Esophagus squamous epithelium (tissue), 5 donors: ENCODE data around the gene GABRG3. TPM values are rescaled to one million over a fixed set of nuclear protein-coding genes. Genes with fewer than 3 reads are reported as not detected.

Source experiments
- DNase-seq: peaks from one replicate; lab custom pipeline; 2025; lab: John Stamatoyannopoulos, UW
- H3K27ac ChIP-seq, 4 donors: fragments of 200-600 bp; sonication (generic); one replicate each; pipeline ENCODE4 v1.5.1; 2016 to 2019; ENCODE audit warnings: mild to moderate bottlenecking in 1 of 4
- H3K27me3 ChIP-seq, 4 donors: fragments of 200-600 bp; sonication (generic); 1 replicate in 3 of 4; 2 replicates in 1 of 4; pipeline versions ENCODE4 v1.5.1 to v1.6.0; 2017 to 2021; ENCODE audit warnings: antibody characterized with exemption in 1 of 4
- H3K36me3 ChIP-seq, 3 donors: fragments of 200-600 bp; sonication (generic); one replicate each; pipeline ENCODE4 v1.5.1; 2016 to 2019
- H3K4me1 ChIP-seq, 3 donors: fragments of 200-600 bp; sonication (generic); one replicate each; pipeline ENCODE4 v1.5.1; 2017 to 2019
- H3K4me3 ChIP-seq, 4 donors: fragments of 200-600 bp; sonication (generic); 1 replicate in 3 of 4; 2 replicates in 1 of 4; pipeline ENCODE4 v1.5.1; 2016 to 2019; ENCODE audit warnings: mild to moderate bottlenecking in 2 of 4, moderate library complexity in 1 of 4
- H3K9me3 ChIP-seq, 3 donors: fragments of 200-600 bp; sonication (generic); one replicate each; pipeline ENCODE4 v1.5.1; 2016 to 2019
- POLR2A ChIP-seq, 4 donors: fragments of 450-650 bp; IDR thresholded peaks; one replicate each; pipeline ENCODE4 v1.6.1; 2017; ENCODE audit warnings: antibody characterized with exemption in 4 of 4, mild to moderate bottlenecking in 4 of 4, moderate library complexity in 3 of 4
- WGBS, 2 donors: methylation state at CpG; one replicate each; pipeline ENCODE4 v1.1.5; 2018; 5-methylcytosine and 5-hydroxymethylcytosine counted together
- intact Hi-C: fragments of 100-400 bp; cut with DNase I; formaldehyde crosslinking; loops from one replicate; pipeline ENCODE4 v1.15.0; 2022
- total RNA-seq, 4 donors: library from RNA; depleted of rRNA; stranded (reverse); fragments of >200 nt; gene quantifications; one replicate each; pipeline ENCODE4 v1.1.0, GENCODE V29; 2016
- TF ChIP-seq, protein P1 (sequence below), 6 experiments: fragments of 450-650 bp in 4 of 6; fragments of 200-600 bp in 2 of 6; sonication (generic) in 2 of 6; IDR thresholded peaks; one replicate each; pipeline ENCODE4 v1.5.1; 2016 to 2019; ENCODE audit warnings: antibody characterized with exemption in 6 of 6, mild to moderate bottlenecking in 4 of 6, moderate library complexity in 4 of 6
- donor health status: DM: yes; HTN: yes; CAD: no.

GABRG3 gene
- total RNA-seq, 4 donors from 2014 or later, result 0.04 to 0.08 TPM; not detected in 2

DNA sequence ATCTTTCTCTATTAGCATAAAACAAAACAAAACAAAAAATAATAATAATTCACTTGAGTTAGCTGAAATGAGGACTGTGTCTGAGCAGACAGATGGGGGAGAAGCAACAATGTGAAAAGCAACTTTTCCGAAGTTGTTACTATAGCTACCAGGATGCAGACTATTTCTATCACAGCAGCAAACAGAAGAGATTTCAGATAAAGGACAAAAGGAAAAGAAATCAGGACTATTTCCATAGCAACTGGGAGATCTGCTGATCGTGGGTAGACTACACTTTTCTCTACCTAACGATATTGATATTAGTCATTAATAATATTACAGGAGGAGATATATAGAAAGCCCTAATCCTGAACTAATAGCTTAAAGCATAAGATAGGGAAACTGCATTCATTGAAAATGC lies 321.7 kb downstream of the GABRG3 start:
- Histone ChIP-seq H3K4me1 (no peaks in the 10 kb centered on the region), H3K27ac (no peak overlapping the region), H3K27me3 (no peaks in the 10 kb centered on the region), H3K9me3 (no peaks in the 10 kb centered on the region), H3K4me3 (no peak overlapping the region), H3K36me3 (no peaks in the 10 kb centered on the region)
- DNase-seq, result no peak
- intact Hi-C loops, result no loop called here
- 68 to 73% methylated on average over 3 of the region's 3 CpGs for WGBS, 2 donors
- TF ChIP-seq POLR2A (IDR thresholded peaks at IDR 0.05), result no peak
- TF ChIP-seq, protein P1, sequence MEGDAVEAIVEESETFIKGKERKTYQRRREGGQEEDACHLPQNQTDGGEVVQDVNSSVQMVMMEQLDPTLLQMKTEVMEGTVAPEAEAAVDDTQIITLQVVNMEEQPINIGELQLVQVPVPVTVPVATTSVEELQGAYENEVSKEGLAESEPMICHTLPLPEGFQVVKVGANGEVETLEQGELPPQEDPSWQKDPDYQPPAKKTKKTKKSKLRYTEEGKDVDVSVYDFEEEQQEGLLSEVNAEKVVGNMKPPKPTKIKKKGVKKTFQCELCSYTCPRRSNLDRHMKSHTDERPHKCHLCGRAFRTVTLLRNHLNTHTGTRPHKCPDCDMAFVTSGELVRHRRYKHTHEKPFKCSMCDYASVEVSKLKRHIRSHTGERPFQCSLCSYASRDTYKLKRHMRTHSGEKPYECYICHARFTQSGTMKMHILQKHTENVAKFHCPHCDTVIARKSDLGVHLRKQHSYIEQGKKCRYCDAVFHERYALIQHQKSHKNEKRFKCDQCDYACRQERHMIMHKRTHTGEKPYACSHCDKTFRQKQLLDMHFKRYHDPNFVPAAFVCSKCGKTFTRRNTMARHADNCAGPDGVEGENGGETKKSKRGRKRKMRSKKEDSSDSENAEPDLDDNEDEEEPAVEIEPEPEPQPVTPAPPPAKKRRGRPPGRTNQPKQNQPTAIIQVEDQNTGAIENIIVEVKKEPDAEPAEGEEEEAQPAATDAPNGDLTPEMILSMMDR (IDR thresholded peaks at IDR 0.05), result no peak

DNA sequence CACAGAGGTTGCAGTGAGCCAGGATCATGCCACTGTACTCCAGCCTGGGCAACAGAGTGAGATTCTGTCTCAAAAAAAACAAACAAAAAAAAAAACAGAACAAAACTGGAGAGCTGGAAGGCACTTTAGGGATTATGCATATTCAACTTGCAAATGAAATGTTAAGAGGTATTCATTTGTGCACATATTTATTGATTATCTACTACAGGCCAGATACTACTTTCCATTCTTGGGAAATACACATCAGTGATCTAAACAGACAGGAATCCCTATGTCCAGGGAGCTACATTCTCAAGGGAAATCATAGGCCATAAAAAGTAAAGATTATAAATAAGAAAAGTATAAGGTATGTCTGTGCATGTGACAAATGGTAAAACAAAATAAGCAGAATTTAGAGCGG lies 322.6 kb downstream of the GABRG3 start:
- WGBS, 2 donors, result 85 to 89% methylated on average over 1 of the region's 1 CpG
- H3K27me3 ChIP-seq, result no peaks in the 10 kb centered on the region
- no peaks in the 10 kb centered on the region for H3K9me3 ChIP-seq
- no peaks in the 10 kb centered on the region for H3K36me3 ChIP-seq
- no peak overlapping the region for H3K4me3 ChIP-seq
- TF ChIP-seq, protein P1 (IDR thresholded peaks at IDR 0.05), result no peak
- TF ChIP-seq POLR2A (IDR thresholded peaks at IDR 0.05), result no peak
- DNase-seq, result no peak
- no peak overlapping the region for H3K27ac ChIP-seq
- intact Hi-C loops, result no loop called here
- H3K4me1 ChIP-seq, result no peaks in the 10 kb centered on the region

DNA sequence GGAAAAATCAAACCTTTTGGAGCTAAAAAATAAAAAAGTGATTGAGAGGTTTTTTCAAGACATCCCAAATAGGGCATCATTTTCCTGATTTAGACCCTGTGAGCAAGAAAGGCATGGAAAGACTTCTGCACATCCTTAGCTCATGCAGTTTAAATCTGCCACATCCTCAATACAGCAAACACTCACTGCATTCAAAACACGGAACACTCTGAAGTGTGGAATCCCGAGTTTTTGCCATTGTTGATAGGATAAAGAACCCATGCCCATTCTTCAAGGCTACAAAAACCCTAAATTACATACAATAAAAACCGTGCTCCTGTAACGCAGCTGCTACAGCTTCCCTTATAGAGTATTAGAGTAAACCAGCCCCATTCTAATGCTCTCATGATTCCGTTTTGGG lies 346.8 kb downstream of the GABRG3 start:
- H3K27ac ChIP-seq, result no peak overlapping the region
- H3K9me3 ChIP-seq, result no peaks in the 10 kb centered on the region
- H3K27me3 ChIP-seq, result peaks cover 0 to 28% (median 0%) of the 10 kb centered on the region in 4 donors
- no peak for DNase-seq
- intact Hi-C loops, result no loop called here
- no peak overlapping the region for H3K4me3 ChIP-seq
- TF ChIP-seq POLR2A (IDR thresholded peaks at IDR 0.05), result no peak
- TF ChIP-seq, protein P1 (IDR thresholded peaks at IDR 0.05), result no peak
- H3K36me3 ChIP-seq, result no peaks in the 10 kb centered on the region
- H3K4me1 ChIP-seq, result no peaks in the 10 kb centered on the region
- WGBS, 2 donors, result 81 to 84% methylated on average over 5 of the region's 5 CpGs

DNA sequence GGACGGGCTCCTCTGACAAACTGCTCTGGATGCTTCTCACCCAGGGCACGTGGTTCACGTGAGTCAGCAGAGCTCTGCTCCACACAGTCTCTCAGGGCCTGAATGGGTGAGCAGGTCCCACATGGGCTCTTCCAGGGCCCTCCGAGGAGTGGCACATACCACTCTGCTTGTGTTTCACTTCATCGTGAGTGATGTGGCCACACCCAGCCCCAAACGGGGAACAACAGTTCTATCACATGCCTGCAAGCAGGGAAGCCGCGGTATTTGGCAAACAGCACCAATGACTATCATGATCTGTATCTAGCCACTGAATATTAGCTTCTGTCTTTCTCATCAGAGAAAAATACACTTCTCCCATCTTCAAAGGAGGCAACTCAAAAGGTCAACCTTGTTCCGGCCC lies 352.8 kb downstream of the GABRG3 start:
- Histone ChIP-seq H3K27me3 (peaks cover 0 to 72% (median 0%) of the 10 kb centered on the region in 4 donors), H3K27ac (no peak overlapping the region), H3K4me1 (peaks cover 0 to 18% (median 3%) of the 10 kb centered on the region in 3 donors), H3K36me3 (no peaks in the 10 kb centered on the region), H3K9me3 (no peaks in the 10 kb centered on the region), H3K4me3 (no peak overlapping the region)
- WGBS, 2 donors, result 36 to 39% methylated on average over 9 of the region's 9 CpGs
- intact Hi-C loops, result no loop called here
- TF ChIP-seq, protein P1 (IDR thresholded peaks at IDR 0.05), result no peak
- no peak for TF ChIP-seq POLR2A (IDR thresholded peaks at IDR 0.05)
- no peak for DNase-seq

DNA sequence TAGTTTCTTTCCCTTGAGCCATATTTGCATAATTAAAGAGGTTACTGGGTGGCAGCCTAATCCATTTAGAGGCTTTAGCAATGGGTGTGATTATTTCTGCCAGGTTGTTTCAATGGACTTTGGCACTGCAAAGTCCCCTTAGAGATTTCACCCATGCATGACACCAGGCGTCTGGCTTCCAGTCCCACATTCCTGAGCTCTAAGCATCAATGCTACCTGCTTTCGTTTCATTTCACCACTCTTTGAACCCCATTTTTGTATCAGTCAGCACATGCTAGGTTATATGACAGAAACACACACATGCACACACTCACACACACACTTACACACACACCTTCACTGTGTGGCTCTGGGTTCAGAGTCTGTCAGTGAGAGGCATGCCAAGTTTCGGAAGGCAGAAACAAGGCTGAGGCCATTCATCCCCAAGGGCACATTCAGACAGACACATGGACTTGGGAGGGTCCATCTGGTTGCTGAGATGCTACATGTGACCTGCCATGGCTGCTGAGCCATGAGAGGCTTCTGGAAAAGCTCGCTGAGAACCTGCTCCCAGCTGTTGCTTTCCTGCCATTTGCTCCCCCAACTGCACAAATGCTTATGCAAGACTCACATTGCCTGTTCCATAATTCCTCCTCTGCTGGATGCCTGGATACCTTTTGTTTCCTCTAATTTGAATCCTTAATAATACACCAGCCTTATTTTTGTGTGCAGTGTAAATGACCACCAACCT lies 354.1 kb downstream of the GABRG3 start:
- Histone ChIP-seq H3K27me3 (peaks cover 0 to 75% (median 0%) of the 10 kb centered on the region in 4 donors), H3K36me3 (no peaks in the 10 kb centered on the region), H3K4me1 (peaks cover 0 to 18% (median 3%) of the 10 kb centered on the region in 3 donors), H3K4me3 (no peak overlapping the region), H3K9me3 (no peaks in the 10 kb centered on the region), H3K27ac (no peak overlapping the region)
- WGBS, 2 donors, result 45% methylated on average over 3 to 4 of the region's 4 CpGs
- no peak for DNase-seq
- intact Hi-C loops, result no loop called here
- no peak for TF ChIP-seq POLR2A (IDR thresholded peaks at IDR 0.05)
- TF ChIP-seq, protein P1 (IDR thresholded peaks at IDR 0.05), result no peak
